Measurements from ENCODE around the gene TMEM184C. TPM values are rescaled to one million over a fixed set of nuclear protein-coding genes. Genes with fewer than 3 reads are reported as not detected.

The TMEM184C gene
- total RNA-seq, 2 experiments from 2014 or later, result 15.8 to 17.6 TPM

DNA sequence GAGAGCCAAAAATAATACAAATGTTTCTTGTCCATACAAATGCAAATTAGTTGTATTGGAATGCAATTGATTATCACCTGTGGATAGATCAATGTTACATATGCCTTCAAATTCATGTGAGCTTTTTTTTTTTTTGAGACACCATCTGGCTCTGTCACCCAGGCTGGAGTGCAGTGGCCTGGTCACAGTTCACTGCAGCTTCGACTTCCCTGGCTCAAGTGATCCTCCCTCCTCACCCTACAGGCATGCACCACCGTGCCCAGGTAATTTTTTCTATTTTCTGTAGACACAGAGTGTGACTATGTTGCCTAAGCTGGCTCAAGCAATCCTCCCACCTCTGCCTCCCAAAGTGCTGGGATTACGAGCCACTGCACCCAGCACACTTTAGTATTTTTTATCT is 38.6 kb upstream of the TMEM184C start:
- TF ChIP-seq, protein P1, sequence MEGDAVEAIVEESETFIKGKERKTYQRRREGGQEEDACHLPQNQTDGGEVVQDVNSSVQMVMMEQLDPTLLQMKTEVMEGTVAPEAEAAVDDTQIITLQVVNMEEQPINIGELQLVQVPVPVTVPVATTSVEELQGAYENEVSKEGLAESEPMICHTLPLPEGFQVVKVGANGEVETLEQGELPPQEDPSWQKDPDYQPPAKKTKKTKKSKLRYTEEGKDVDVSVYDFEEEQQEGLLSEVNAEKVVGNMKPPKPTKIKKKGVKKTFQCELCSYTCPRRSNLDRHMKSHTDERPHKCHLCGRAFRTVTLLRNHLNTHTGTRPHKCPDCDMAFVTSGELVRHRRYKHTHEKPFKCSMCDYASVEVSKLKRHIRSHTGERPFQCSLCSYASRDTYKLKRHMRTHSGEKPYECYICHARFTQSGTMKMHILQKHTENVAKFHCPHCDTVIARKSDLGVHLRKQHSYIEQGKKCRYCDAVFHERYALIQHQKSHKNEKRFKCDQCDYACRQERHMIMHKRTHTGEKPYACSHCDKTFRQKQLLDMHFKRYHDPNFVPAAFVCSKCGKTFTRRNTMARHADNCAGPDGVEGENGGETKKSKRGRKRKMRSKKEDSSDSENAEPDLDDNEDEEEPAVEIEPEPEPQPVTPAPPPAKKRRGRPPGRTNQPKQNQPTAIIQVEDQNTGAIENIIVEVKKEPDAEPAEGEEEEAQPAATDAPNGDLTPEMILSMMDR (conservative IDR thresholded peaks at IDR 0.05; ENCODE audit: low read length), result no peak
- no peak for TF ChIP-seq EZH2phosphoT487 (IDR thresholded peaks at IDR 0.05; ENCODE audit: borderline replicate concordance, low read depth, low read length)
- no peak overlapping the region for H3K4me3 ChIP-seq (ENCODE audit: low read depth, low read length, poor library complexity, severe bottlenecking)
- no peak for DNase-seq (ENCODE audit: low spot score)
- intact Hi-C loops (cut with micrococcal nuclease; ENCODE audit: unreplicated experiment), result no loop called here
- H3K4me2 ChIP-seq (ENCODE audit: low read length), result no peak overlapping the region
- CTCF ChIA-PET (ENCODE audit: unreplicated experiment), result interaction anchor here (0.6 kb wide), 1 partner anchor 561 kb away, joined by 3 read pairs; no protein-coding TSS in a partner anchor
- H3K27ac ChIP-seq (ENCODE audit: low read depth, low read length, poor library complexity, severe bottlenecking), result no peak overlapping the region
- no peaks in the 10 kb centered on the region for H3K36me3 ChIP-seq (ENCODE audit: insufficient read depth, low read length)
- POLR2A ChIA-PET, result no interaction called here
- H3K79me2 ChIP-seq (ENCODE audit: insufficient read depth, low read depth, low read length), result no peaks in the 10 kb centered on the region
- H4K20me1 ChIP-seq (ENCODE audit: insufficient read depth, low read length), result no peaks in the 10 kb centered on the region
- H3K9me3 ChIP-seq (ENCODE audit: low read length), result no peaks in the 10 kb centered on the region
- no peak overlapping the region for H2AFZ ChIP-seq (ENCODE audit: low read length)
- BruUV-seq (replicated peaks), result no TSS peak
- no peaks in the 10 kb centered on the region for H3K4me1 ChIP-seq (ENCODE audit: insufficient read depth, low read length, poor library complexity, severe bottlenecking)
- no peaks in the 10 kb centered on the region for H3K9me2 ChIP-seq (ENCODE audit: insufficient read depth, low read length)

GRCh38 chr4:147580396-147580795 is 36.8 kb upstream of the TMEM184C start:
- Histone ChIP-seq H4K20me1 (ENCODE audit: insufficient read depth, low read length) (no peaks in the 10 kb centered on the region), H3K4me2 (ENCODE audit: low read length) (no peak overlapping the region), H3K4me1 (ENCODE audit: insufficient read depth, low read length, poor library complexity, severe bottlenecking) (no peaks in the 10 kb centered on the region), H3K36me3 (ENCODE audit: insufficient read depth, low read length) (no peaks in the 10 kb centered on the region), H2AFZ (ENCODE audit: low read length) (no peak overlapping the region), H3K27ac (ENCODE audit: low read depth, low read length, poor library complexity, severe bottlenecking) (no peak overlapping the region), H3K79me2 (ENCODE audit: insufficient read depth, low read depth, low read length) (no peaks in the 10 kb centered on the region), H3K9me2 (ENCODE audit: insufficient read depth, low read length) (no peaks in the 10 kb centered on the region), H3K4me3 (ENCODE audit: low read depth, low read length, poor library complexity, severe bottlenecking) (no peak overlapping the region), H3K9me3 (ENCODE audit: low read length) (no peaks in the 10 kb centered on the region)
- DNase-seq (ENCODE audit: low spot score), result no peak
- BruUV-seq (replicated peaks), result no TSS peak
- no peak for TF ChIP-seq EZH2phosphoT487 (IDR thresholded peaks at IDR 0.05; ENCODE audit: borderline replicate concordance, low read depth, low read length)
- TF ChIP-seq, protein P1 (conservative IDR thresholded peaks at IDR 0.05; ENCODE audit: low read length), result no peak
- CTCF ChIA-PET (ENCODE audit: unreplicated experiment), result no interaction called here
- POLR2A ChIA-PET, result no interaction called here
- intact Hi-C loops (cut with micrococcal nuclease; ENCODE audit: unreplicated experiment), result no loop called here

DNA sequence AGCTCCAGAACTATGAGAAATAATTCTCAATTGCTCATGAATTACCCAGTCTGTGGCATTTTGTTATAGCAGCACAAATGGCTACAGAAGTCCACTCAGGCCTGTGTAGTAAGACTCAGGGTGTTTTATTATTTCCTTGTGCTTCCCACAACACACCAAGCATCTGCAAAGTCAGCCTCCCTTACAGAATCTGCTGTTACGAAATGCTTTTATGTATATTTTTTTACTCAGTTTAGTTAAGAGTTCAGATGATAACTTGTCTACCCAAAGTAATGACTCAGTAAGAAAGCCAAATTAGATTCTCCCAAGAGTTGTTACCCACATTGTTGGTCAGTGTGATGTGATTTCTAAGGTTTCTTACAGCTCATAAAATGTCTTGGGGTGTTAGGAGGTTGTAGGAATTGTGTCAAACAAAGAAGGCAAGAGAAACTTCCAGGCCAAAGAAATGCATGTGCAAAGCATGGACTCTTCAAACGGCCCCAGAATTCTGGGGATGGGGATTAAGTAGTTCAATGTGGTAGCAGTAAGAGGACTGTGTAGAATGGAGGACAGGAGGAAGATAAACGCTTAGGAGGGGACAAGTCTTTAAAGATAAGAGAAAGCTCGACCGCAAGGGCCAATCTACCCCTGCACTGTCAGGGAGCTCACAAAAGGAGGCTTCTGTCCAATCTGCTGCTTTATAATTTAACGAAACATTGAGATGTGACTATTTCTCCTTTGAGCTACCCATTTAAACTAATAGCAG is 35.4 kb upstream of the TMEM184C start:
- no peak for TF ChIP-seq EZH2phosphoT487 (IDR thresholded peaks at IDR 0.05; ENCODE audit: borderline replicate concordance, low read depth, low read length)
- TF ChIP-seq, protein P1 (conservative IDR thresholded peaks at IDR 0.05; ENCODE audit: low read length), result no peak
- intact Hi-C loops (cut with micrococcal nuclease; ENCODE audit: unreplicated experiment), result no loop called here
- Histone ChIP-seq H3K9me2 (ENCODE audit: insufficient read depth, low read length) (no peaks in the 10 kb centered on the region), H2AFZ (ENCODE audit: low read length) (no peak overlapping the region), H3K27ac (ENCODE audit: low read depth, low read length, poor library complexity, severe bottlenecking) (no peak overlapping the region), H3K4me2 (ENCODE audit: low read length) (no peak overlapping the region), H3K9me3 (ENCODE audit: low read length) (no peaks in the 10 kb centered on the region), H3K4me1 (ENCODE audit: insufficient read depth, low read length, poor library complexity, severe bottlenecking) (no peaks in the 10 kb centered on the region), H3K4me3 (ENCODE audit: low read depth, low read length, poor library complexity, severe bottlenecking) (no peak overlapping the region), H3K79me2 (ENCODE audit: insufficient read depth, low read depth, low read length) (no peaks in the 10 kb centered on the region), H3K36me3 (ENCODE audit: insufficient read depth, low read length) (no peaks in the 10 kb centered on the region), H4K20me1 (ENCODE audit: insufficient read depth, low read length) (no peaks in the 10 kb centered on the region)
- no TSS peak for BruUV-seq (replicated peaks)
- no peak for DNase-seq (ENCODE audit: low spot score)
- CTCF ChIA-PET (ENCODE audit: unreplicated experiment), result no interaction called here
- POLR2A ChIA-PET, result no interaction called here

All from OCI-LY7 (cell line).